Measurements from ENCODE around the gene TMEM167B.

GRCh38 chr1:109142260-109142659 lies 51.7 kb downstream of the TMEM167B start:
- TF ChIP-seq RXRA (IDR thresholded peaks at IDR 0.05) (no peak), EGR1 (IDR thresholded peaks at IDR 0.05; ENCODE audit: low read depth in 2 of 2) (no peak), TAF1 (conservative IDR thresholded peaks at IDR 0.05) (no peak)
- TF ChIP-seq, protein P1, sequence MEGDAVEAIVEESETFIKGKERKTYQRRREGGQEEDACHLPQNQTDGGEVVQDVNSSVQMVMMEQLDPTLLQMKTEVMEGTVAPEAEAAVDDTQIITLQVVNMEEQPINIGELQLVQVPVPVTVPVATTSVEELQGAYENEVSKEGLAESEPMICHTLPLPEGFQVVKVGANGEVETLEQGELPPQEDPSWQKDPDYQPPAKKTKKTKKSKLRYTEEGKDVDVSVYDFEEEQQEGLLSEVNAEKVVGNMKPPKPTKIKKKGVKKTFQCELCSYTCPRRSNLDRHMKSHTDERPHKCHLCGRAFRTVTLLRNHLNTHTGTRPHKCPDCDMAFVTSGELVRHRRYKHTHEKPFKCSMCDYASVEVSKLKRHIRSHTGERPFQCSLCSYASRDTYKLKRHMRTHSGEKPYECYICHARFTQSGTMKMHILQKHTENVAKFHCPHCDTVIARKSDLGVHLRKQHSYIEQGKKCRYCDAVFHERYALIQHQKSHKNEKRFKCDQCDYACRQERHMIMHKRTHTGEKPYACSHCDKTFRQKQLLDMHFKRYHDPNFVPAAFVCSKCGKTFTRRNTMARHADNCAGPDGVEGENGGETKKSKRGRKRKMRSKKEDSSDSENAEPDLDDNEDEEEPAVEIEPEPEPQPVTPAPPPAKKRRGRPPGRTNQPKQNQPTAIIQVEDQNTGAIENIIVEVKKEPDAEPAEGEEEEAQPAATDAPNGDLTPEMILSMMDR (IDR thresholded peaks at IDR 0.05; ENCODE audit: low read depth, low read length, missing input control): no peak

Measured in liver (tissue), 3 donors.